HG03066 (cell line): ENCODE results near the gene SEZ6.

ENCODE experiments used
- ATAC-seq: cut with Tn5 transposase; IDR thresholded peaks from one replicate; pipeline ENCODE4 v1.9.1; 2021; ENCODE audit warnings: low read depth; ENCODE audit not compliant: unreplicated experiment

The SEZ6 gene

GRCh38 chr17:28907709-28908475 lies 97.9 kb downstream of the SEZ6 start:
- no peak for ATAC-seq

- ATAC-seq, result no peak
These were observed 99.0 kb downstream of the SEZ6 start for GRCh38 chr17:28906706-28907438.

GRCh38 chr17:28906276-28906675 lies 99.6 kb downstream of the SEZ6 start:
- no peak for ATAC-seq
